HG02610 (cell line): ENCODE measurements around the gene RELB.

Experiments
- ATAC-seq: cut with Tn5 transposase; IDR thresholded peaks from one replicate; pipeline ENCODE4 v1.9.1; 2021; ENCODE audit warnings: mild to moderate bottlenecking, moderate library complexity; ENCODE audit not compliant: unreplicated experiment

RELB gene

GRCh38 chr19:45020071-45020470, 18.8 kb downstream of the RELB start:
- ATAC-seq: no peak

GRCh38 chr19:45021971-45022370, 20.7 kb downstream of the RELB start:
- ATAC-seq: no peak

DNA sequence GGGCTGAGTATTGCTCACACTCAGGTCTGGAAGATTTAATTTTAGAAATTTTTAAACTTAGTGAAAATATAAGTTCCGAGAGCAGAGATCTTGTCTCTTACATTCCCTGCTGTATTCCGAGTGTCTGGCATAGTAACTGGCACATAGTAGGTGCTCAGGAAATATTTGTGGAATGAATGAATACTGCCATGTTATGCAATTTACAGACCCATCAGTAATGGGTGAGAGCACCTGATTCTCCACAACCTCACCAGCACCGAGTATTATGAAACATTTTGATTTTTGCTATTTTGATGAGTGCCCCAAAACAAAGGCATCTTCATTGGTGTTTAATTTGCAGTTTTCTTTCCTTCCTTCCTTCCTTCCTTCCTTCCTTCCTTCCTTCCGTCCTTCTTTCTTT, 21.8 kb downstream of the RELB start:
- ATAC-seq: no peak

GRCh38 chr19:45025264-45025663, 24.0 kb downstream of the RELB start:
- no peak for ATAC-seq

- ATAC-seq: no peak
Observed at GRCh38 chr19:45027371-45027770, 26.1 kb downstream of the RELB start.

GRCh38 chr19:45030825-45031224, 29.6 kb downstream of the RELB start:
- no peak for ATAC-seq

DNA sequence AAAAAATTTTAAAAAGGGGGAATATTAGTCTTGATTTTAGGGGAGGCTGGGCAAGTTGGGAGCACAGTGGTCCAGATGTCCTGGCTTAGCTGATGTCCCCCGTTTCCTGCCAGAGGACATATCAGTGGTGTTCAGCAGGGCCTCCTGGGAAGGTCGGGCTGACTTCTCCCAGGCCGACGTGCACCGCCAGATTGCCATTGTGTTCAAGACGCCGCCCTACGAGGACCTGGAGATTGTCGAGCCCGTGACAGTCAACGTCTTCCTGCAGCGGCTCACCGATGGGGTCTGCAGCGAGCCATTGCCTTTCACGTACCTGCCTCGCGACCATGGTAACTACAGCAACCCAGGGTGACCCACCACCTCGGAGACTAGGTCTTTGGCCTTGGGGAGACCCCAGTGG, 31.2 kb downstream of the RELB start:
- no peak for ATAC-seq

DNA sequence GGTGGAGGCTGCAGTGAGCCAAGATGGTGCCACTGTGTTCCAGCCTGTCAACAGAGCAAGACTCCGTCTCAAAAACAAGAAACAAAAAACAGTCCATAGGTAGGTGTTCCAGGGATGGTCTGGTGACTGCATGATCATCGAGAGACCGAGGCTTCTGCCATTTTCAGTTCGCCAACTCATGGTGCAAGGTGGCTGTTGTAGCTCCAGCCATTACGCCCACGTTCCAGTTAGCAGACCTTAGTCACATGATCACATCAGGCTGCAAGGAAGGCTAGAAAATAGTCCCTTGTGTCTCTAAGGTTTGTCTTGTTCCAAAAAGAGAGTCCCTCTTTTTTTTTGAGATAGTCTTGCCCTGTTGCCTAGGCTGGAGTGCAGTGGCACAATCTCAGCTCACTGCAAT, 34.5 kb downstream of the RELB start:
- no peak for ATAC-seq

DNA sequence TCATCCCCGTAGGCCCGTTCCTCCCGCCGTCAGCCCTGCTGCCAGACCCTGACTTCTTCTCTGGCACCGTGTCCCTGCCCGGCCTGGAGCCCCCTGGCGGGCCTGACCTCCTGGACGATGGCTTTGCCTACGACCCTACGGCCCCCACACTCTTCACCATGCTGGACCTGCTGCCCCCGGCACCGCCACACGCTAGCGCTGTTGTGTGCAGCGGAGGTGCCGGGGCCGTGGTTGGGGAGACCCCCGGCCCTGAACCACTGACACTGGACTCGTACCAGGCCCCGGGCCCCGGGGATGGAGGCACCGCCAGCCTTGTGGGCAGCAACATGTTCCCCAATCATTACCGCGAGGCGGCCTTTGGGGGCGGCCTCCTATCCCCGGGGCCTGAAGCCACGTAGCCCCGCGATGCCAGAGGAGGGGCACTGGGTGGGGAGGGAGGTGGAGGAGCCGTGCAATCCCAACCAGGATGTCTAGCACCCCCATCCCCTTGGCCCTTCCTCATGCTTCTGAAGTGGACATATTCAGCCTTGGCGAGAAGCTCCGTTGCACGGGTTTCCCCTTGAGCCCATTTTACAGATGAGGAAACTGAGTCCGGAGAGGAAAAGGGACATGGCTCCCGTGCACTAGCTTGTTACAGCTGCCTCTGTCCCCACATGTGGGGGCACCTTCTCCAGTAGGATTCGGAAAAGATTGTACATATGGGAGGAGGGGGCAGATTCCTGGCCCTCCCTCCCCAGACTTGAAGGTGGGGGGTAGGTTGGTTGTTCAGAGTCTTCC, 36.3 kb downstream of the RELB start:
- no peak for ATAC-seq

GRCh38 chr19:45038931-45039893, 37.9 kb downstream of the RELB start, which contains the start of gene CLASRP:
CLASRP (plus strand) TSS chr19:45039045; CDS start chr19:45040213, 1,168 bp downstream.
- ATAC-seq: peak; percentile 73

- no peak for ATAC-seq
Observed at GRCh38 chr19:45040059-45040771, 39.0 kb downstream of the RELB start.

DNA sequence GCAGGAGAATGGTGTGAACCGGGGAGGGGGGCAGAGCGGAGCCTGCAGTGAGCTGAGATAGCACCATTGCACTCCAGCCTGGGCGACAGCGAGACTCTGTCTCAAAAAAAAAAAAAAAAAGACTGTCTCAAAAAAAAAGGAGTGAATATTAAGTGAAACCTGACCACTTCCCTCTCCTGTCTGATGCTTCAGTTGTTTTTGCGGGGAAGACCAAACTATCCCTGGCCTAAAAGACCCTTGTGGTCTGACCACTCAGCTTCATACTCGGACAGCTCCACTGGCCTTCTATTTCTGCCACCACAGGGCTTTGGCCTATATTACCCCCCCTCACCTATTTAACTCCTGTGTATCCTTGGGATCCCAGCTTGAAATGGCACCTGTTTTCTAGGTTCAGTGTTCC, 39.9 kb downstream of the RELB start:
- ATAC-seq: no peak

GRCh38 chr19:45045671-45046353, 44.5 kb downstream of the RELB start:
- no peak for ATAC-seq

DNA sequence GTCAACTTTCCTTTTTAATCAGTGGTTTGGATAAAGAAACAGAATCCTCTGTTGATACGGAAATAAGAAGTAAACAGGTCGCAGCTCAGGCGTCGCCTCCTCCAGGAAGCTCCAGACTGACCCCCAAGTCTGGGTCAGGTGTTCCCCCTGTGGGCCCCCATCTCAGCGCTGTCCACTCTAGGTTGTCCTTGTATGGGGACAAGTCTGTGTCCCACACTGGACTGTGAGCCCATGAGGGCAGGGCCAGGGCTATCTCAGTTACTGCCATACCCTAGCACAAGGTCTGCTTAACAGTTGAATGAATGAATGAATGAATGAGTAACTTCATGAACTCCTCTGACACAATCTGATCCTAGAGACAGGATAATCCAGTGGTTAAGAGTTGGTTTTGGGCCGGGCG, 45.1 kb downstream of the RELB start:
- ATAC-seq: no peak

DNA sequence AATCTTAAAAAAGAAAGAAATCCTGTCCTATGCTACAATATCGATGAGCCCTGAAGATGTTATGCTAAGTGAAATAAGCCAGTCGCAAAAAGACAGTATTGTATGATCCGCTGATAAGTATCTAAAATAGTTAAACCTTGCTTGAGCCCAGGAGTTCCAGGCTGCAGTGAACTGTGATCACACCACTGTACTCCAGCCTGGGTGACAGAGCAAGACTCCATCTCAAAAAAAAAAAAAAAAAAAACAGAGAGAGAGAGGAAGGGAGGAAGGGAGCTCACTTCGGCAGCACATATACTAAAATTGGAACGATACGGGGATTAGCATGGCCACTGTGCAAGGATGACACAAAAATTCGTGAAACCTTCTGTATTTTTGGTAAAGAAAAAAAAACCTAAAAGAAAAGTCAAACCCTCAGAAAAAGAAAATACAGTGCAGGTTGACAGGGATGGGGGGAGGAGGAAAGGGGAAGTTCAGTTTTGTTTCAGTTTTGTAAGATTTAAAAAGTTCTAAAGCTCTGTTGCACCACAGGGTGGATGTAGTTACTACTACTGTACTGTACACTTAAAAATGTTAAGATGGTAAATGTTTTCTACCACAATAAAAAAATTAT, 46.0 kb downstream of the RELB start:
- peak; percentile 51 for ATAC-seq

GRCh38 chr19:45049073-45049736, 47.9 kb downstream of the RELB start:
- no peak for ATAC-seq

GRCh38 chr19:45050036-45050435, 48.8 kb downstream of the RELB start:
- no peak for ATAC-seq

GRCh38 chr19:45051929-45052579, 50.8 kb downstream of the RELB start:
- ATAC-seq: no peak

- ATAC-seq: no peak
Observed at GRCh38 chr19:45056831-45057230, 55.6 kb downstream of the RELB start.
